ENCODE results near the gene NEURL1.

DNA sequence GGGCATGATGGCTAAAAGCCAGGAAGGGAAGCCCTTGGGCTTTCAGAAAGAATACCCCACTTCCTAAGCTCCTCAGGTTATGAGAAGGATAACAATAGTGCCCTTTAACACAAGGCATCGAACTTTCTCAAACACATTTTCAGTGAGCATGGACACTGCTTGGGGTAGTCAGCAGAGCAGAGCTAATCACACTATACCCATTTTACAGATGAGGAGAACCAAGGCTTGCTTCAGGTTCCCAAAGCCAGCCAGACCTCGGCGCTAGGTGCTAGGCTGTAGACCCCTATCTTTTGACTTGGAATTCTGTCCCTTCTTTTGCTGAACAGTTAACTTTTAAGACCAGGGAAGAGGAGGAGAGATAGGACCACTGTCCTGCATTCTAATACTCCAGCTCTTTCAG is 1.8 kb downstream of the NEURL1 start:
- TF ChIP-seq POLR2A (IDR thresholded peaks at IDR 0.05; ENCODE audit: low read depth, low read length) = no peak
- TF ChIP-seq TAF1 (IDR thresholded peaks at IDR 0.05; ENCODE audit: low read depth, low read length) = no peak
- TF ChIP-seq POLR2AphosphoS5 (IDR thresholded peaks at IDR 0.05; ENCODE audit: low read depth, low read length) = no peak
- no peak for TF ChIP-seq POU2F2 (IDR thresholded peaks at IDR 0.05; ENCODE audit: low read depth, low read length)
- TF ChIP-seq PAX5 (IDR thresholded peaks at IDR 0.05; ENCODE audit: insufficient read depth, low read length, severe bottlenecking) = no peak
- TF ChIP-seq SPI1 (IDR thresholded peaks at IDR 0.05; ENCODE audit: low read depth, low read length) = no peak

Measured in GM12891 (cell line).